Endodermal cell (in vitro differentiated cells): ENCODE results near the gene ZBTB7C. TPM values are rescaled to one million over a fixed set of nuclear protein-coding genes. Genes with fewer than 3 reads are reported as not detected.

ENCODE experiments used
- DNase-seq: peaks from one replicate; pipeline ENCODE4 v3.0.0-alpha.2; 2017
- H3K27ac ChIP-seq: 2 replicates; pipeline ENCODE4 v1.5.1; 2013; ENCODE audit warnings: mild to moderate bottlenecking, low read depth, low read length, moderate library complexity
- H3K27me3 ChIP-seq: 2 replicates; pipeline ENCODE4 v1.6.1; 2013; ENCODE audit warnings: mild to moderate bottlenecking, low read length, moderate library complexity; ENCODE audit not compliant: insufficient read depth, control insufficient read depth, poor library complexity, severe bottlenecking
- H3K36me3 ChIP-seq: 2 replicates; pipeline ENCODE4 v1.7.0; 2013; ENCODE audit warnings: mild to moderate bottlenecking, low read length, moderate library complexity; ENCODE audit not compliant: control insufficient read depth, insufficient read depth
- H3K4me1 ChIP-seq: one replicate; pipeline ENCODE4 v1.7.0; 2013; ENCODE audit warnings: low read length; ENCODE audit not compliant: control insufficient read depth, insufficient read depth
- H3K4me3 ChIP-seq: 2 replicates; pipeline ENCODE4 v1.5.1; 2013; ENCODE audit warnings: mild to moderate bottlenecking, low read length, moderate library complexity
- H3K9ac ChIP-seq: 2 replicates; pipeline ENCODE4 v1.6.1; 2013; ENCODE audit warnings: mild to moderate bottlenecking, low read length, moderate library complexity; ENCODE audit not compliant: poor library complexity, severe bottlenecking; ENCODE audit errors: extremely low read depth
- H3K9me3 ChIP-seq: 2 replicates; pipeline ENCODE4 v1.6.1; 2013; ENCODE audit warnings: mild to moderate bottlenecking, low read length, moderate library complexity; ENCODE audit not compliant: control insufficient read depth
- H3K27ac Mint-ChIP-seq: 2 replicates; pipeline ENCODE4 v1.8.0; 2020; ENCODE audit warnings: mixed read lengths
- H3K27me3 Mint-ChIP-seq: 2 replicates; pipeline ENCODE4 v1.8.0; 2021; ENCODE audit warnings: mild to moderate bottlenecking, mixed read lengths; ENCODE audit not compliant: insufficient read depth
- H3K36me3 Mint-ChIP-seq: 2 replicates; pipeline ENCODE4 v1.8.0; 2020; ENCODE audit warnings: low read depth, mixed read lengths
- H3K4me1 Mint-ChIP-seq: 2 replicates; pipeline ENCODE4 v1.8.0; 2020; ENCODE audit warnings: mixed read lengths
- H3K4me3 Mint-ChIP-seq: 2 replicates; pipeline ENCODE4 v1.8.0; 2020; ENCODE audit warnings: mild to moderate bottlenecking, moderate library complexity, mixed read lengths
- H3K9me3 Mint-ChIP-seq: 2 replicates; pipeline ENCODE4 v1.8.0; 2020; ENCODE audit warnings: mild to moderate bottlenecking, mixed read lengths
- WGBS, 2 experiments: methylation state at CpG; one replicate each; pipeline versions ENCODE4 v1.1.5 to v1.1.7; 2013; ENCODE audit warnings: missing lambda C conversion rate in 2 of 2, mixed read lengths in 1 of 2; ENCODE audit not compliant: insufficient coverage in 1 of 2, insufficient read length in 1 of 2; 5-methylcytosine and 5-hydroxymethylcytosine counted together
- total RNA-seq, 2 donors: library from RNA; stranded (reverse); fragmentation: NEBNext Ultra II Directional in 1 of 2; extraction: Animal tissue kit (Norgen Biotek cat#: 25700) in 1 of 2; gene quantifications; 2 replicates in 1 of 2; 3 replicates in 1 of 2; pipeline ENCODE4 v1.2.1, GENCODE V29; 2021
- TF ChIP-seq, protein P1 (sequence below): fragments of 200-600 bp; sonication (generic); conservative IDR thresholded peaks from 2 replicates; pipeline ENCODE4 v1.5.0; 2021; ENCODE audit warnings: antibody characterized with exemption, mild to moderate bottlenecking

Gene ZBTB7C
- total RNA-seq, 2 donors from 2014 or later, result 0.31 to 0.62 TPM

DNA sequence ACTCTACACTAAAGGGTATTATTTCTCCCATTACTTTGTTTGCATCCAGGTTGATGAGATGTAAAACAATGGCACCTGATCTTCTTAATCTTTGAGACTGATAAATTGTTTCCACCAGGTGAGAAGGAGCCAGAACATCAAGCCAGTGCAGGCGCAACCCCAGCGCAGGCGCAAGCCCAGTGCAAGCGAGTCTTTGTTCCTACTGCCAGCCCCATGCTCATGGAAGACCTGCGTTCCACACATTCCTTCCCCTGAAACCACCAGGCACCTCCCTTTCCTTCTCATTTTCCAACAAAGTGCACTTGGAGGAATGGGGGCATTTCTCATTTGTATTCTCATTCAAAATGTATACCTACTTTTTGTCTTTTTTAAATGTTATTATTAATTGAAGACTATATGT, 290.0 kb downstream of the ZBTB7C start:
- Mint-ChIP-seq H3K27me3 (no peaks in the 10 kb centered on the region), H3K4me1 (no peaks in the 10 kb centered on the region), H3K36me3 (no peaks in the 10 kb centered on the region), H3K27ac (no peak overlapping the region), H3K4me3 (no peak overlapping the region), H3K9me3 (no peaks in the 10 kb centered on the region)
- Histone ChIP-seq H3K4me1 (no peaks in the 10 kb centered on the region), H3K9me3 (no peaks in the 10 kb centered on the region), H3K9ac (no peak overlapping the region), H3K4me3 (no peak overlapping the region), H3K36me3 (no peaks in the 10 kb centered on the region), H3K27me3 (no peaks in the 10 kb centered on the region), H3K27ac (no peak overlapping the region)
- TF ChIP-seq, protein P1, sequence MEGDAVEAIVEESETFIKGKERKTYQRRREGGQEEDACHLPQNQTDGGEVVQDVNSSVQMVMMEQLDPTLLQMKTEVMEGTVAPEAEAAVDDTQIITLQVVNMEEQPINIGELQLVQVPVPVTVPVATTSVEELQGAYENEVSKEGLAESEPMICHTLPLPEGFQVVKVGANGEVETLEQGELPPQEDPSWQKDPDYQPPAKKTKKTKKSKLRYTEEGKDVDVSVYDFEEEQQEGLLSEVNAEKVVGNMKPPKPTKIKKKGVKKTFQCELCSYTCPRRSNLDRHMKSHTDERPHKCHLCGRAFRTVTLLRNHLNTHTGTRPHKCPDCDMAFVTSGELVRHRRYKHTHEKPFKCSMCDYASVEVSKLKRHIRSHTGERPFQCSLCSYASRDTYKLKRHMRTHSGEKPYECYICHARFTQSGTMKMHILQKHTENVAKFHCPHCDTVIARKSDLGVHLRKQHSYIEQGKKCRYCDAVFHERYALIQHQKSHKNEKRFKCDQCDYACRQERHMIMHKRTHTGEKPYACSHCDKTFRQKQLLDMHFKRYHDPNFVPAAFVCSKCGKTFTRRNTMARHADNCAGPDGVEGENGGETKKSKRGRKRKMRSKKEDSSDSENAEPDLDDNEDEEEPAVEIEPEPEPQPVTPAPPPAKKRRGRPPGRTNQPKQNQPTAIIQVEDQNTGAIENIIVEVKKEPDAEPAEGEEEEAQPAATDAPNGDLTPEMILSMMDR, result no peak
- no peak for DNase-seq
- 94 to 96% methylated on average over 4 to 5 of the region's 5 CpGs for WGBS, 2 experiments

DNA sequence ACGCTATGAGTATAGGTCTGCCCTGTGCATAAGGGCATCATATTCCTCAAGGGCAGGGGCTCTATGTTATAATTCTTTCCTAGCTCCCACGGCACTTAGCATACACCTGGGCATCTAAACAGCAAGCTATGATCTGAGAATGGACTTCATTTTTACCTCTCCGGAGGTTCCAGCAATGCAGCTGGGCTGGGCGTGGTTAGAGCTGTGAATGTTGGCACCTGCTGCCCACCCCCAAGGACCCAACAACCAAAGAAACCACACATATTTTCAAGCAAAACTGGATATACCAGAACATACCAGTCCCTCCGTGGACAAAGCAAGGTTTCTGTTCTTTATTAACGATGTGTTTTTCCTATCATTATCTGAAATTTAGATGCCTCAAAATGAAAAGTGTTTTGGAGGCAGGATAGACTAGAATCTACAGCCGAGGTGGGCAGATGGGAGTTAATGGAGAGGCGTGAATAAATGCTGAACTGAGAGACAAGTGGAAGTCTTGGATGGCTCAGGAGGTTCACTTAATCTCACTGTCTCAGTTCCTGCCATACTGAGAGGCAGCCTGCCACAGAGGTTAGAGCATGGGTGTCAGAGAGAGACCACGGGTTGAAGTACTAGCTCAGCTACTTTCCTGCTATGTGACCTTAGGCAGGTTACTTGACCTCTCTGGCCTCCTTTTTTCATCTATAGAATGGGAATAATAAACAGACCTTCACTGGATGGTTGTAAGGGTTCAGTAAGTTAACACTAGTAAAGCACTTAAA, 292.1 kb downstream of the ZBTB7C start:
- H3K36me3 ChIP-seq, result no peaks in the 10 kb centered on the region
- Mint-ChIP-seq H3K27ac (no peak overlapping the region), H3K27me3 (no peaks in the 10 kb centered on the region), H3K9me3 (no peaks in the 10 kb centered on the region), H3K4me1 (no peaks in the 10 kb centered on the region), H3K4me3 (no peak overlapping the region), H3K36me3 (no peaks in the 10 kb centered on the region)
- TF ChIP-seq, protein P1, result no peak
- H3K9me3 ChIP-seq, result no peaks in the 10 kb centered on the region
- no peak for DNase-seq
- H3K4me1 ChIP-seq, result no peaks in the 10 kb centered on the region
- H3K9ac ChIP-seq, result no peak overlapping the region
- no peak overlapping the region for H3K4me3 ChIP-seq
- no peak overlapping the region for H3K27ac ChIP-seq
- H3K27me3 ChIP-seq, result no peaks in the 10 kb centered on the region
- 85 to 89% methylated on average over 8 to 9 of the region's 9 CpGs for WGBS, 2 experiments

DNA sequence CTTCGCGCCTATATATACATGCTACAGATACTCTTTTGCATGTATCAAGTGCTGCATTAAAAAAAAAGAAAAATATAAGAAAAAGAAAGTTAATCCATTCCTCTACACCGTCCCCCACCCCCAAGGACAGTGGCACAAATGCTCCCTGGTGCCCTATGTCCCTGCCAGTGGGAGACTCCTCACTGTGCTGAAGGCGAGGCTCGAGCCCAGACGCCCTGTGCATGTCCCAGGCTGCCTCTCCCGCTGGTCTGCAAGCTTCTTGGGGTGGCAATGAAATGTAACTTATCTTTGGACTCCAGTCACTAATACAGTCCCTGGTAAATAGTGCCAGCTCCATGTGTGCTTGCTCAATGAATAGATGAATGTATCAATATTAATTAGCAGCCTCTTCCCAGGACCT, 293.2 kb downstream of the ZBTB7C start:
- H3K27ac ChIP-seq, result no peak overlapping the region
- Mint-ChIP-seq H3K4me3 (no peak overlapping the region), H3K36me3 (no peaks in the 10 kb centered on the region), H3K9me3 (no peaks in the 10 kb centered on the region), H3K27ac (no peak overlapping the region), H3K27me3 (no peaks in the 10 kb centered on the region), H3K4me1 (no peaks in the 10 kb centered on the region)
- no peaks in the 10 kb centered on the region for H3K27me3 ChIP-seq
- no peak overlapping the region for H3K9ac ChIP-seq
- no peak overlapping the region for H3K4me3 ChIP-seq
- DNase-seq, result no peak
- H3K9me3 ChIP-seq, result no peaks in the 10 kb centered on the region
- no peaks in the 10 kb centered on the region for H3K36me3 ChIP-seq
- no peaks in the 10 kb centered on the region for H3K4me1 ChIP-seq
- WGBS, 2 experiments, result 93 to 96% methylated on average over 3 to 5 of the region's 7 CpGs
- TF ChIP-seq, protein P1, result no peak
